NCI-H1092 treated with DMSO at 0.1 percent for 48 hours (cell line): ENCODE measurements around the gene MEAK7.

Source experiments
- DNase-seq: peaks from one replicate; lab custom pipeline; 2025; lab: John Stamatoyannopoulos, UW

MEAK7 gene

GRCh38 chr16:84504420-84505248, at the start of gene MEAK7:
Gene MEAK7, minus strand, starts transcription at chr16:84504659. Its CDS starts 6,573 bp downstream, at chr16:84498086.
- DNase-seq, result peak; percentile 65

GRCh38 chr16:84553873-84554399, 49.5 kb upstream of the MEAK7 start:
- no peak for DNase-seq

GRCh38 chr16:84552135-84552534, 47.7 kb upstream of the MEAK7 start:
- DNase-seq, result no peak

- DNase-seq, result no peak
Observed at GRCh38 chr16:84550096-84550495, 45.6 kb upstream of the MEAK7 start.

- no peak for DNase-seq
Observed at GRCh38 chr16:84548971-84549844, 44.7 kb upstream of the MEAK7 start.

GRCh38 chr16:84548508-84548907, 44.0 kb upstream of the MEAK7 start:
- peak; percentile 20 for DNase-seq

GRCh38 chr16:84547546-84548061, 43.1 kb upstream of the MEAK7 start:
- no peak for DNase-seq

GRCh38 chr16:84546669-84547545, 42.4 kb upstream of the MEAK7 start:
- DNase-seq, result no peak

GRCh38 chr16:84545114-84545737, 40.8 kb upstream of the MEAK7 start:
- DNase-seq, result peak; percentile 58

- DNase-seq, result peak; percentile 81
Observed at GRCh38 chr16:84544031-84544773, 39.7 kb upstream of the MEAK7 start.

- DNase-seq, result no peak
Observed at GRCh38 chr16:84543253-84543652, 38.8 kb upstream of the MEAK7 start.

- no peak for DNase-seq
Observed at GRCh38 chr16:84541999-84542817, 37.7 kb upstream of the MEAK7 start.

- no peak for DNase-seq
Observed at GRCh38 chr16:84540194-84540593, 35.7 kb upstream of the MEAK7 start.

GRCh38 chr16:84538222-84538840, 33.9 kb upstream of the MEAK7 start:
- DNase-seq, result no peak

- no peak for DNase-seq
Observed at GRCh38 chr16:84537491-84538151, 33.2 kb upstream of the MEAK7 start.

- DNase-seq, result no peak
Observed at GRCh38 chr16:84535851-84536250, 31.4 kb upstream of the MEAK7 start.

- DNase-seq, result no peak
Observed at GRCh38 chr16:84535408-84535807, 30.9 kb upstream of the MEAK7 start.

- no peak for DNase-seq
Observed at GRCh38 chr16:84534815-84535214, 30.4 kb upstream of the MEAK7 start.
